Lower lobe of right lung (tissue), 2 donors: ENCODE measurements around the gene RFNG. TPM values are rescaled to one million over a fixed set of nuclear protein-coding genes. Genes with fewer than 3 reads are reported as not detected.

Experiments used
- ATAC-seq, 2 donors: fragments of 200-7000 bp; cut with Tn5 transposase; one replicate each; pipeline ENCODE4 v1.9.1; 2020 to 2022; ENCODE audit warnings: mild to moderate bottlenecking in 2 of 2, moderate library complexity in 2 of 2
- DNase-seq: peaks from one replicate; pipeline ENCODE4 v3.0.0-alpha.2; 2020
- H3K27ac ChIP-seq: fragments of 200-600 bp; one replicate; pipeline ENCODE4 v1.8.0; 2022
- H3K27me3 ChIP-seq: fragments of 200-600 bp; one replicate; pipeline ENCODE4 v1.8.0; 2022; ENCODE audit warnings: low read depth
- H3K36me3 ChIP-seq: fragments of 200-600 bp; one replicate; pipeline ENCODE4 v1.8.0; 2022; ENCODE audit warnings: mild to moderate bottlenecking
- H3K4me1 ChIP-seq: fragments of 200-600 bp; one replicate; pipeline ENCODE4 v1.8.0; 2022
- H3K4me3 ChIP-seq: fragments of 200-600 bp; one replicate; pipeline ENCODE4 v1.8.0; 2022; ENCODE audit warnings: mild to moderate bottlenecking
- H3K9me3 ChIP-seq: fragments of 200-600 bp; one replicate; pipeline ENCODE4 v1.8.0; 2022
- intact Hi-C: fragments of 100-400 bp; cut with DNase I; formaldehyde crosslinking; loops from one replicate; pipeline ENCODE4 v1.11.0; 2022
- total RNA-seq: library from RNA; stranded (reverse); fragmentation: NEBNext Ultra II Directional; extraction: Animal tissue kit (Norgen Biotek cat#: 25700); gene quantifications from one replicate; pipeline ENCODE4 v1.2.1, GENCODE V29; 2021
- TF ChIP-seq, protein P1 (sequence below): fragments of 200-600 bp; IDR thresholded peaks from one replicate; pipeline ENCODE4 v1.8.0; 2022; ENCODE audit warnings: antibody characterized with exemption, mild to moderate bottlenecking
- donor health status: DM: no; HTN: yes; CAD: no; lungs with severe emphysema.

The RFNG gene
- total RNA-seq, 1 donor from 2014 or later: 35.1 TPM

DNA sequence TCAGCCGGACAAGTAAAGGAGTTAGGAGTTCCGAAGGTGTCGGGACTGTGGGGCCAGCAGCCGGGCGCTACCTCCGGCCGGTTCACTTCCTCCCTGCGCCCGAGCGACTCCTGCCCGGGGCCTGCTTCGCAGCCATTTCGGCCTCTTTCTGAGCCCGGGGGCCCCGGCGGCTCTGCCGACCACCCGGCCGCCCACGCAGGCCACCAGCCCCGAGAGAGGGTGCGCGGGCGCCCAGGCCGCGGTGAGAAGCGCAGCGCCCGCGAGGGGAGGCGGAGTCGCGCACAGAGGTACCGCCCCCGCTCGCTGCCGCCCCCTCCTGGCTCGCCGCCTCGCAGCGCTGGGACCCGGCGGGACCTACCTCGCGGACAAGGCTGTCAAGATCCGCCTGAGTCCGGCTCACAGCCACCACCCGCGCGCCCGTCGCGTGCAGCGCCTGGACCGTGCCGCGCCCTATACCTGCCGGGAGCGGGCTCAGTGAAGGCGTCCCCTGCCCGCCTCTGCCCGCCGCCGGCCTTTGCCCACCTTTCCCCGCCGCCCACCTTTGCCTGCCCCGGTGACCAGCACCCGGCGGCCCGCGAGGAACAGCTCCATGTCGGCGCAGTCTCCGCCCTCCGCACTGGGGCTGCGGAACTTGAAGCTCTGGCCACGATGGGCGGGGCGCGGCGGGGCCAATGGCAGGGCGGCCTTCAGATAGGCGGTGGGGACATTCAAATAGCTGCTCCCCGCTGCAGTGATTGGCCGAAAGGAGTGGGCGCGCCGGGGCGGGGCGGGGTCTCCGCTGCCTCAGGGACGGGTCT lies 14.3 kb downstream of the RFNG start, which contains the start of gene DCXR:
DCXR (minus strand) TSS at position 606 of the 797 bp plus-strand sequence; CDS start at position 591, 15 bp downstream.
- Histone ChIP-seq H3K27ac (peak within 1 kb of the TSS; percentile 97), H3K27me3 (peaks cover 4% of the 10 kb centered on the region), H3K4me3 (peak within 1 kb of the TSS; percentile 76), H3K36me3 (no peaks in the 10 kb centered on the region), H3K4me1 (peaks cover 29% of the 10 kb centered on the region), H3K9me3 (no peaks in the 10 kb centered on the region)
- ATAC-seq (peak; percentile 97 to 98), DNase-seq (peak; percentile 98)
- intact Hi-C loops: no loop called here
- TF ChIP-seq, protein P1, sequence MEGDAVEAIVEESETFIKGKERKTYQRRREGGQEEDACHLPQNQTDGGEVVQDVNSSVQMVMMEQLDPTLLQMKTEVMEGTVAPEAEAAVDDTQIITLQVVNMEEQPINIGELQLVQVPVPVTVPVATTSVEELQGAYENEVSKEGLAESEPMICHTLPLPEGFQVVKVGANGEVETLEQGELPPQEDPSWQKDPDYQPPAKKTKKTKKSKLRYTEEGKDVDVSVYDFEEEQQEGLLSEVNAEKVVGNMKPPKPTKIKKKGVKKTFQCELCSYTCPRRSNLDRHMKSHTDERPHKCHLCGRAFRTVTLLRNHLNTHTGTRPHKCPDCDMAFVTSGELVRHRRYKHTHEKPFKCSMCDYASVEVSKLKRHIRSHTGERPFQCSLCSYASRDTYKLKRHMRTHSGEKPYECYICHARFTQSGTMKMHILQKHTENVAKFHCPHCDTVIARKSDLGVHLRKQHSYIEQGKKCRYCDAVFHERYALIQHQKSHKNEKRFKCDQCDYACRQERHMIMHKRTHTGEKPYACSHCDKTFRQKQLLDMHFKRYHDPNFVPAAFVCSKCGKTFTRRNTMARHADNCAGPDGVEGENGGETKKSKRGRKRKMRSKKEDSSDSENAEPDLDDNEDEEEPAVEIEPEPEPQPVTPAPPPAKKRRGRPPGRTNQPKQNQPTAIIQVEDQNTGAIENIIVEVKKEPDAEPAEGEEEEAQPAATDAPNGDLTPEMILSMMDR: peak; percentile 83

GRCh38 chr17:82036634-82037091 lies 14.9 kb downstream of the RFNG start:
- Histone ChIP-seq H3K27ac (peak overlapping the region; percentile 97), H3K4me1 (peaks cover 34% of the 10 kb centered on the region), H3K36me3 (no peaks in the 10 kb centered on the region), H3K4me3 (peak overlapping the region; percentile 76), H3K9me3 (no peaks in the 10 kb centered on the region), H3K27me3 (peaks cover 8% of the 10 kb centered on the region)
- DNase-seq: no peak
- TF ChIP-seq, protein P1: no peak
- intact Hi-C loops: no loop called here
- ATAC-seq: peak in 1 of 2 donors; percentile 2

DNA sequence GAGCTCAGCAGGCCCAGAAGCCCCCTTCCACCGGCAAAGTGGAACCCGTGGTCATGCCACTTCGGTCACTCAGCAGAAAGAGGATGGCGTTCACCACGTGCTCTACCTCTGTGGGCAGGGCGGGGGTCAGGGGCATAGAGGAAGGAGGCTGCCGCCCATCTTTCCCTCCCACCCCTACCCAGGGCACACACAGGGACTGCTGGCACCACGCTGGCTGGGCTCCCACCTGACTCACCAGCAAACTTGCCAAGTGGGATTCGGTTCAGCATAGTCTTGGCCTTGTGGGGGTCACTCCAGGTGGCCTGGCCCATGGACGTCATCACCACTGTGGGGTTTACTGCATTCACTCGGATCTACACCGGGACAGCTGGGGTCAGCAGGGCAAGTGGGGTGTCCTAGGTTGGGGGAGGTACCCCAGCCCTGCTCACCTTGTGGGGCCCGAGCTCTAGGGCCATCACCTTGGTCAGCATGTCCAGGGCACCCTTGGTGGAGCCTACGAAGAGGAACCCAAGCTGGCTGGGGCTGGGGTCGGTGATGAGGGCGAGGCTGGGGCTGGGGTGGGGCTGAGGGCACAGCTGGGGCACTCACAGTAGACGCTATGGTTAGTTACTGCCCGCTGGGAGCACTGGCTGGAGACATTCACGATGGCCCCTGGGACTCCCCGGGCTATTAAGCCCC lies 15.5 kb downstream of the RFNG start:
- intact Hi-C loops: no loop called here
- ATAC-seq: no peak
- no peaks in the 10 kb centered on the region for H3K9me3 ChIP-seq
- no peaks in the 10 kb centered on the region for H3K36me3 ChIP-seq
- peaks cover 34% of the 10 kb centered on the region for H3K4me1 ChIP-seq
- TF ChIP-seq, protein P1: no peak
- no peak for DNase-seq
- peaks cover 8% of the 10 kb centered on the region for H3K27me3 ChIP-seq
- H3K4me3 ChIP-seq: peak overlapping the region; percentile 76
- H3K27ac ChIP-seq: peak overlapping the region; percentile 97

- intact Hi-C loops: no loop called here
- Histone ChIP-seq H3K27ac (no peak overlapping the region), H3K36me3 (no peaks in the 10 kb centered on the region), H3K4me3 (no peak overlapping the region), H3K9me3 (no peaks in the 10 kb centered on the region), H3K4me1 (peaks cover 38% of the 10 kb centered on the region), H3K27me3 (peaks cover 8% of the 10 kb centered on the region)
- DNase-seq: no peak
- TF ChIP-seq, protein P1: no peak
- no peak for ATAC-seq
These were observed 16.1 kb downstream of the RFNG start for GRCh38 chr17:82035488-82035887.

GRCh38 chr17:82034371-82035011 lies 17.1 kb downstream of the RFNG start:
- intact Hi-C loops: no loop called here
- no peak for ATAC-seq
- no peak for DNase-seq
- Histone ChIP-seq H3K4me3 (no peak overlapping the region), H3K27me3 (peaks cover 8% of the 10 kb centered on the region), H3K36me3 (no peaks in the 10 kb centered on the region), H3K27ac (no peak overlapping the region), H3K9me3 (no peaks in the 10 kb centered on the region), H3K4me1 (peaks cover 45% of the 10 kb centered on the region)
- TF ChIP-seq, protein P1: no peak
